ENCODE data around the gene JMJD1C. TPM values are rescaled to one million over a fixed set of nuclear protein-coding genes. Genes with fewer than 3 reads are reported as not detected.

The JMJD1C gene
- total RNA-seq, 2 experiments from 2014 or later = 389 to 399 TPM

- H3K36me3 Mint-ChIP-seq (ENCODE audit: low read depth) = no peaks in the 10 kb centered on the region
- intact Hi-C loops (cut with DNase I, micrococcal nuclease) = no loop called here
- no peak for DNase-seq
- no peaks in the 10 kb centered on the region for H3K4me1 ChIP-seq (ENCODE audit: insufficient read depth, low read length)
- H3K27me3 ChIP-seq (ENCODE audit: control insufficient read depth in 1 of 2, insufficient read depth in 2 of 2, low read length in 2 of 2) = no peaks in the 10 kb centered on the region
- H3K36me3 ChIP-seq (ENCODE audit: insufficient read depth, low read length) = no peaks in the 10 kb centered on the region
- no peak overlapping the region for H3K4me3 Mint-ChIP-seq
- H3K4me3 ChIP-seq (ENCODE audit: low read length) = no peak overlapping the region
- TF ChIP-seq CTCF (IDR thresholded peaks at IDR 0.05) = no peak
- H3K27me3 Mint-ChIP-seq = no peaks in the 10 kb centered on the region
- no peak for ATAC-seq (ENCODE audit: poor library complexity)
- peaks cover 51% of the 10 kb centered on the region for H3K4me1 Mint-ChIP-seq (ENCODE audit: low read depth)
- H3K9me3 Mint-ChIP-seq = no peaks in the 10 kb centered on the region
- ChIA-PET CTCF (no interaction called here), POLR2A (no interaction called here)
- no peak overlapping the region for H3K27ac ChIP-seq (ENCODE audit: low read depth in 1 of 2, low read length in 2 of 2)
- H3K27ac Mint-ChIP-seq = no peak overlapping the region
- H3K9me3 ChIP-seq (ENCODE audit: control insufficient read depth in 1 of 2, insufficient read depth in 1 of 2, low read length in 2 of 2) = no peaks in the 10 kb centered on the region
Observed at GRCh38 chr10:63412304-63412703, 53.5 kb downstream of the JMJD1C start.

- ATAC-seq (ENCODE audit: poor library complexity) (no peak), DNase-seq (no peak)
- Histone ChIP-seq H3K4me3 (ENCODE audit: low read length) (no peak overlapping the region), H3K9me3 (ENCODE audit: control insufficient read depth in 1 of 2, insufficient read depth in 1 of 2, low read length in 2 of 2) (no peaks in the 10 kb centered on the region), H3K27ac (ENCODE audit: low read depth in 1 of 2, low read length in 2 of 2) (no peak overlapping the region), H3K4me1 (ENCODE audit: insufficient read depth, low read length) (no peaks in the 10 kb centered on the region), H3K36me3 (ENCODE audit: insufficient read depth, low read length) (no peaks in the 10 kb centered on the region), H3K27me3 (ENCODE audit: control insufficient read depth in 1 of 2, insufficient read depth in 2 of 2, low read length in 2 of 2) (no peaks in the 10 kb centered on the region)
- Mint-ChIP-seq H3K27me3 (no peaks in the 10 kb centered on the region), H3K36me3 (ENCODE audit: low read depth) (peaks cover 5% of the 10 kb centered on the region), H3K9me3 (no peaks in the 10 kb centered on the region), H3K27ac (no peak overlapping the region), H3K4me3 (no peak overlapping the region), H3K4me1 (ENCODE audit: low read depth) (peaks cover 38% of the 10 kb centered on the region)
- no peak for TF ChIP-seq CTCF (IDR thresholded peaks at IDR 0.05)
- intact Hi-C loops (cut with DNase I, micrococcal nuclease) = no loop called here
- CTCF ChIA-PET = no interaction called here
- POLR2A ChIA-PET = no interaction called here
Observed at GRCh38 chr10:63410633-63411032, 55.1 kb downstream of the JMJD1C start.

- Mint-ChIP-seq H3K36me3 (ENCODE audit: low read depth) (peaks cover 6% of the 10 kb centered on the region), H3K27ac (no peak overlapping the region), H3K27me3 (no peaks in the 10 kb centered on the region), H3K4me3 (no peak overlapping the region), H3K4me1 (ENCODE audit: low read depth) (peaks cover 30% of the 10 kb centered on the region), H3K9me3 (no peaks in the 10 kb centered on the region)
- intact Hi-C loops (cut with DNase I, micrococcal nuclease) = no loop called here
- no peak for TF ChIP-seq CTCF (IDR thresholded peaks at IDR 0.05)
- no peak overlapping the region for H3K27ac ChIP-seq (ENCODE audit: low read depth in 1 of 2, low read length in 2 of 2)
- H3K4me1 ChIP-seq (ENCODE audit: insufficient read depth, low read length) = no peaks in the 10 kb centered on the region
- H3K36me3 ChIP-seq (ENCODE audit: insufficient read depth, low read length) = no peaks in the 10 kb centered on the region
- ATAC-seq (ENCODE audit: poor library complexity) = no peak
- no peaks in the 10 kb centered on the region for H3K9me3 ChIP-seq (ENCODE audit: control insufficient read depth in 1 of 2, insufficient read depth in 1 of 2, low read length in 2 of 2)
- ChIA-PET CTCF (no interaction called here), POLR2A (no interaction called here)
- H3K4me3 ChIP-seq (ENCODE audit: low read length) = no peak overlapping the region
- no peaks in the 10 kb centered on the region for H3K27me3 ChIP-seq (ENCODE audit: control insufficient read depth in 1 of 2, insufficient read depth in 2 of 2, low read length in 2 of 2)
- DNase-seq = no peak
Observed at GRCh38 chr10:63409465-63410027, 56.2 kb downstream of the JMJD1C start.

Data from CD4-positive, alpha-beta T cell (primary cell).